ENCODE measurements around the gene RPL35A. TPM values are rescaled to one million over a fixed set of nuclear protein-coding genes. Genes with fewer than 3 reads are reported as not detected.

Gene RPL35A
- total and polyA plus RNA-seq, 9 of the 15 experiments (the other 6 are each of a cell fraction or from before 2014, with no cell fraction given), result 1,475 to 2,942 (median 2,367) TPM

DNA sequence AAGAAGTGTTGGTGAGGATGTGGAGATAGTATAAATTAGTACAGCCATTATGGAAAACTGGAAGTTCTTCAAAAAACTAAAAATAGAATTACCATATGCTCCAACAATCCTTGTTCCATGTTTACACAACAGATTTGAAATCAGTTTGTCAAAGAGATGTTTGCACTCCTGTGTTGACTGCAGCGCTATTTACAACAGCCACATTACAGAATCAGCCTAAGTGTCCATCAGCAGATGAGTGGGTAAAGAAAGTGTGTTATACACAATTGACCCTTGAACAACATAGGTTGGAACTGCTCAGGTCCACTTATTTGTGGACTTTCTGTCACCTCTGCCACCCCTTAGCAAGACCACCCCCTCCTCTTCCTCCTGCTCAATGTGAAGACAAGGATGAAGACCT, 44.7 kb downstream of the RPL35A start:
- H3K4me2 ChIP-seq (ENCODE audit: insufficient read depth, low read length), result no peak overlapping the region
- no TSS peak for BruUV-seq (replicated peaks)
- H3K27ac ChIP-seq (ENCODE audit: extremely low read depth, low read depth, low read length), result no peak overlapping the region
- POLR2A ChIA-PET, result no interaction called here
- DNase-seq (ENCODE audit: extremely low read depth in 1 of 4, low spot score in 3 of 4), result no peak
- no peaks in the 10 kb centered on the region for H3K9me3 ChIP-seq (replicated peaks; ENCODE audit: control insufficient read depth, insufficient read depth, low read depth, low read length)
- in situ Hi-C loops (cut with MboI), result no loop called here
- H3K4me1 ChIP-seq (replicated peaks in 1 of 2; ENCODE audit: control insufficient read depth in 2 of 2, insufficient read depth in 2 of 2, low read length in 2 of 2), result no peaks in the 10 kb centered on the region
- no peaks in the 10 kb centered on the region for H3K79me2 ChIP-seq (ENCODE audit: control insufficient read depth, insufficient read depth, low read length)
- intact Hi-C loops (cut with micrococcal nuclease), result no loop called here
- no peaks in the 10 kb centered on the region for H3K9me1 ChIP-seq (ENCODE audit: control insufficient read depth, insufficient read depth, low read length)
- no peaks in the 10 kb centered on the region for H3K27me3 ChIP-seq (ENCODE audit: control insufficient read depth in 2 of 2, insufficient read depth in 2 of 2, low read length in 2 of 2)
- H2AFZ ChIP-seq (ENCODE audit: low read depth, low read length), result no peak overlapping the region
- CTCF ChIA-PET (ENCODE audit: low intra/inter-chr PET ratio), result no interaction called here
- no peaks in the 10 kb centered on the region for H4K20me1 ChIP-seq (replicated peaks; ENCODE audit: control insufficient read depth, insufficient read depth, low read length)
- ATAC-seq, result no peak
- no peak overlapping the region for H3K9ac ChIP-seq (ENCODE audit: insufficient read depth in 1 of 2, low read depth in 2 of 2, low read length in 2 of 2)
- WGBS (ENCODE audit: insufficient coverage, low coverage, missing lambda C conversion rate), result 75% methylated on average over 1 of the region's 1 CpG
- peaks cover 22% of the 10 kb centered on the region; the same call in 2 of the 3 replicates for H3K36me3 ChIP-seq (ENCODE audit: control insufficient read depth, insufficient read depth, low read length)
- no peak overlapping the region for H3K4me3 ChIP-seq
- FAIRE-seq, result no peak
- TF ChIP-seq NFXL1 (CRISPR knock-in tag; IDR thresholded peaks at IDR 0.05) (no peak), TSC22D4 (tag; IDR thresholded peaks at IDR 0.05) (no peak), BCOR (IDR thresholded peaks at IDR 0.05) (no peak), FOXA3 (CRISPR knock-in tag; conservative IDR thresholded peaks at IDR 0.05 in 1 of 2, IDR thresholded peaks at IDR 0.05 in 1 of 2) (peak in 1 of 2 experiments; percentile 53; a peak in 2 of 4 replicates)
- TF ChIP-seq, protein P1, sequence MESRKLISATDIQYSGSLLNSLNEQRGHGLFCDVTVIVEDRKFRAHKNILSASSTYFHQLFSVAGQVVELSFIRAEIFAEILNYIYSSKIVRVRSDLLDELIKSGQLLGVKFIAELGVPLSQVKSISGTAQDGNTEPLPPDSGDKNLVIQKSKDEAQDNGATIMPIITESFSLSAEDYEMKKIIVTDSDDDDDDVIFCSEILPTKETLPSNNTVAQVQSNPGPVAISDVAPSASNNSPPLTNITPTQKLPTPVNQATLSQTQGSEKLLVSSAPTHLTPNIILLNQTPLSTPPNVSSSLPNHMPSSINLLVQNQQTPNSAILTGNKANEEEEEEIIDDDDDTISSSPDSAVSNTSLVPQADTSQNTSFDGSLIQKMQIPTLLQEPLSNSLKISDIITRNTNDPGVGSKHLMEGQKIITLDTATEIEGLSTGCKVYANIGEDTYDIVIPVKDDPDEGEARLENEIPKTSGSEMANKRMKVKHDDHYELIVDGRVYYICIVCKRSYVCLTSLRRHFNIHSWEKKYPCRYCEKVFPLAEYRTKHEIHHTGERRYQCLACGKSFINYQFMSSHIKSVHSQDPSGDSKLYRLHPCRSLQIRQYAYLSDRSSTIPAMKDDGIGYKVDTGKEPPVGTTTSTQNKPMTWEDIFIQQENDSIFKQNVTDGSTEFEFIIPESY (CRISPR knock-in tag; IDR thresholded peaks at IDR 0.05), result no peak

Measured in K562 (cell line).